AG10803 (cell line): ENCODE data around the gene TRPT1.
A peak's percentile ranks its signal among the peaks of the same experiment; 100 is the strongest.

Experiments
- DNase-seq: peaks from one replicate; pipeline ENCODE4 v3.0.0; 2010; ENCODE audit warnings: low read depth
- H3K4me3 ChIP-seq: 2 replicates; pipeline ENCODE4 v1.5.1; 2011; ENCODE audit warnings: mild to moderate bottlenecking, low read length, control low read depth
- CTCF ChIP-seq: conservative IDR thresholded peaks from 2 replicates; pipeline ENCODE4 v1.5.1; 2011; ENCODE audit warnings: mild to moderate bottlenecking, low read length, control low read depth, inconsistent platforms

TRPT1 gene

GRCh38 chr11:64226507-64227051, 593 bp upstream of the TRPT1 start:
- DNase-seq: no peak
- H3K4me3 ChIP-seq: peak overlapping the region; percentile 89
- no peak for TF ChIP-seq CTCF

- TF ChIP-seq CTCF: no peak
- peak overlapping the region; percentile 89 for H3K4me3 ChIP-seq
- DNase-seq: no peak
These were observed 937 bp downstream of the TRPT1 start for GRCh38 chr11:64224891-64225607.

GRCh38 chr11:64224151-64224890, 1.7 kb downstream of the TRPT1 start:
- no peak for TF ChIP-seq CTCF
- no peak for DNase-seq
- H3K4me3 ChIP-seq: no peak overlapping the region

GRCh38 chr11:64223001-64223651, 2.9 kb downstream of the TRPT1 start:
- TF ChIP-seq CTCF: no peak
- no peak overlapping the region for H3K4me3 ChIP-seq

GRCh38 chr11:64222651-64223000, 3.4 kb downstream of the TRPT1 start:
- no peak overlapping the region for H3K4me3 ChIP-seq
- TF ChIP-seq CTCF: no peak
- DNase-seq: no peak

More at GRCh38 chr11:64223001-64223651, 2.9 kb downstream of the TRPT1 start:
- no peak for DNase-seq

- no peak for DNase-seq
- TF ChIP-seq CTCF: no peak
- H3K4me3 ChIP-seq: no peak overlapping the region
These were observed 5.2 kb downstream of the TRPT1 start for GRCh38 chr11:64220798-64221197.
